SK-N-SH treated with all-trans-retinoic acid at 6 μM for 48 hours (cell line): ENCODE results near the gene MATCAP1.

Experiments used
- ARNTL ChIP-seq: fragments of 450-650 bp; formaldehyde crosslinking; IDR thresholded peaks from 2 replicates; pipeline ENCODE4 v1.5.0; 2020; ENCODE audit warnings: low read depth, mild to moderate bottlenecking, moderate library complexity, borderline replicate concordance
- RARB ChIP-seq: fragments of 250-450 bp; sonication (Bioruptor Pico); IDR thresholded peaks from 2 replicates; pipeline ENCODE4 v1.8.0; 2021; ENCODE audit warnings: mild to moderate bottlenecking, moderate library complexity
- ZC3H10 ChIP-seq: fragments of 250-450 bp; sonication (Bioruptor Pico); IDR thresholded peaks from 2 replicates; pipeline ENCODE4 v1.5.1; 2021; ENCODE audit warnings: mild to moderate bottlenecking, moderate library complexity
- ZFP30 ChIP-seq: fragments of 450-650 bp; formaldehyde crosslinking; IDR thresholded peaks from 2 replicates; pipeline ENCODE4 v1.5.0; 2022; ENCODE audit warnings: mild to moderate bottlenecking, moderate library complexity
- ZNF565 ChIP-seq: fragments of 450-650 bp; formaldehyde crosslinking; conservative IDR thresholded peaks from 2 replicates; pipeline ENCODE4 v1.5.0; 2020; ENCODE audit warnings: low read depth, mild to moderate bottlenecking, moderate library complexity
- TF ChIP-seq, protein P1 (sequence below): fragments of 250-450 bp; sonication (Bioruptor Pico); IDR thresholded peaks from 2 replicates; pipeline ENCODE4 v1.5.0; 2020; ENCODE audit warnings: mild to moderate bottlenecking, moderate library complexity

DNA sequence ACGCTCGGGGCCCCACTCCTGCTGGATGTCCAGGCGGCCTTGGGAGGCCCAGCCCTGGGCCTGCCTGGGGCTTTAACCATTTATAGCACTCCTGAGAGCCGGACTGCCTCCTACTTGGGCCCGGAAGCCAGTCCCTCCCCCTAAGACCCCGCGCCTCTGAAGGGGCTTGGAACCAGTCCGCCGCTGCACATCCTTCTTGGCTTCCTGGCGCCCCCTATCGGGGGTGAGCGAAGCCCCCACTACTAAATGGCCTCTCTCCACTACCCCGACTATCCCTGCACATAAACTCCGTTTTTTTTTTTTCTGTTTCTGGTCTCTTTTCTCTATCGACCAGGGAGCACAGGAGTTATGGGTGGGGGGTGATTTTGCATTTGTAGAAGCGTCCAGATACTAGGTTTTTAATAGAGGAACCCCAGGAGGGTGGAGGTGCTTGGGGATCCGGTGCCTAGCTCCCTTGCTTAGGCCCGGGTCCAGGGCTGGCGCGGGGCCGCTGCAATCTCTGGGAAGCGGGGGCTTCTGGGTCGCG lies 14.1 kb downstream of the MATCAP1 start:
- no peak for TF ChIP-seq RARB (CRISPR knock-in tag)
- no peak for TF ChIP-seq ZNF565 (CRISPR knock-in tag)
- TF ChIP-seq ARNTL (CRISPR knock-in tag), result no peak
- TF ChIP-seq ZC3H10 (CRISPR knock-in tag), result no peak
- TF ChIP-seq, protein P1, sequence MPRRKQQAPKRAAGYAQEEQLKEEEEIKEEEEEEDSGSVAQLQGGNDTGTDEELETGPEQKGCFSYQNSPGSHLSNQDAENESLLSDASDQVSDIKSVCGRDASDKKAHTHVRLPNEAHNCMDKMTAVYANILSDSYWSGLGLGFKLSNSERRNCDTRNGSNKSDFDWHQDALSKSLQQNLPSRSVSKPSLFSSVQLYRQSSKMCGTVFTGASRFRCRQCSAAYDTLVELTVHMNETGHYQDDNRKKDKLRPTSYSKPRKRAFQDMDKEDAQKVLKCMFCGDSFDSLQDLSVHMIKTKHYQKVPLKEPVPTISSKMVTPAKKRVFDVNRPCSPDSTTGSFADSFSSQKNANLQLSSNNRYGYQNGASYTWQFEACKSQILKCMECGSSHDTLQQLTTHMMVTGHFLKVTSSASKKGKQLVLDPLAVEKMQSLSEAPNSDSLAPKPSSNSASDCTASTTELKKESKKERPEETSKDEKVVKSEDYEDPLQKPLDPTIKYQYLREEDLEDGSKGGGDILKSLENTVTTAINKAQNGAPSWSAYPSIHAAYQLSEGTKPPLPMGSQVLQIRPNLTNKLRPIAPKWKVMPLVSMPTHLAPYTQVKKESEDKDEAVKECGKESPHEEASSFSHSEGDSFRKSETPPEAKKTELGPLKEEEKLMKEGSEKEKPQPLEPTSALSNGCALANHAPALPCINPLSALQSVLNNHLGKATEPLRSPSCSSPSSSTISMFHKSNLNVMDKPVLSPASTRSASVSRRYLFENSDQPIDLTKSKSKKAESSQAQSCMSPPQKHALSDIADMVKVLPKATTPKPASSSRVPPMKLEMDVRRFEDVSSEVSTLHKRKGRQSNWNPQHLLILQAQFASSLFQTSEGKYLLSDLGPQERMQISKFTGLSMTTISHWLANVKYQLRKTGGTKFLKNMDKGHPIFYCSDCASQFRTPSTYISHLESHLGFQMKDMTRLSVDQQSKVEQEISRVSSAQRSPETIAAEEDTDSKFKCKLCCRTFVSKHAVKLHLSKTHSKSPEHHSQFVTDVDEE (CRISPR knock-in tag), result no peak
- no peak for TF ChIP-seq ZFP30 (CRISPR knock-in tag)
